HG03039 (cell line): ENCODE data around the gene PROK1.

Experiments
- ATAC-seq: cut with Tn5 transposase; IDR thresholded peaks from one replicate; pipeline ENCODE4 v1.9.1; 2021; ENCODE audit warnings: mild to moderate bottlenecking, moderate library complexity; ENCODE audit not compliant: unreplicated experiment

The PROK1 gene

DNA sequence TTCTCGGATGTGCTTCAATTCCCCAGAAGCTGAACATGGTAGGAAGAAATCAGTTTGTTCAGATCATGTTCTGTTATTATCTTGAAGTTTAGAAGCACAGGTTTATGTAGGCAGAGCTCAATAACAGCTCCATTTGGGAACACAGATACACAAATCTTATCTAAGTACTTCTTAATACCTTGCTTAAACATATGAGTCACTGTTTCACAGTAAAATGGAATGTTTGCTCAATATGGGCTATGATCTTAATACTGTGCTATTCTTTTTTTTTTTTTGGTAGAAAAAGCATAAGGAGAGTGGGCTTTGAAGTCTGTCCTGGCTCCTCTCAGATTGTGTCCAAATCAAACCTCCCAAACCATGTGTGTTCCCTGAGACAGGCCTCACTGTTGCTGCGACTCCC is 13.4 kb downstream of the PROK1 start:
- ATAC-seq: no peak

DNA sequence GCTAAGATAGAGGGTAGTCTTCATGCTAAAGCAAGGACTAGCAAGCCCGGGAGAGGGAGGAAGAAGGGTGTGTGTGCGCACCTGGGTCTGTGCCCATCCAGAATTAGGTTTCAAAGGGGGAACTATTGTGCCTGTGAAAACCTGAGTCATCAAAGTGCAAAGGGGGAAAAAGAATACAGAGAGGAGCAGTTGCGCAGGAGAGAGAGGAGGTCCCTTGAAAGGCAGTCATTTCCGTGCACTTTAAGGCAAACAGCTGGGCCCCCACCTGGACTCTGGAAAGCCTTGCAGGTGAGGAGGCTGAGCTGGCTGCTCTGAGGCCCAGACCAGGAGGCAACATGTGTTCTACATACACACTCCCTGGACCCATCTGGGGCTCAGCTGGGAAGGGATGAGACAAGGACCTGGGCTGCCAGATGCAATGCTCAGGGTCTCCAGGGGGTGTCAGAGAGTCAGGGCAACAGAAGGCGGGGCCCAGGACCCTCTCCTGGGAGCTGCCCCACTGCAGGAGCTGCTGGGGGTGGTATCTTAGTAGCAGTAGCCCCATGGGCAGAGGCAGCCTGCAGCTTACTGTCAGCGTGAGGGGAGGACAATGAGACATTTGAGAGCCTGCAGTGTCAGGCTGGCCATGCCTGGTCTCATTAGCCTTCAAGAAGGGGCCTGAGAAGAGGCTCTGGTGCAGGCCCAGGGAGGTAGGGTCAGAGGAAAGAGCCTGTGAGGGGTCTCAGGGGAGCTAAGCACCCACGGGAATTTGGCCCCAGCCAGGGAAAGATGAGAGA is 14.3 kb downstream of the PROK1 start:
- ATAC-seq: no peak

DNA sequence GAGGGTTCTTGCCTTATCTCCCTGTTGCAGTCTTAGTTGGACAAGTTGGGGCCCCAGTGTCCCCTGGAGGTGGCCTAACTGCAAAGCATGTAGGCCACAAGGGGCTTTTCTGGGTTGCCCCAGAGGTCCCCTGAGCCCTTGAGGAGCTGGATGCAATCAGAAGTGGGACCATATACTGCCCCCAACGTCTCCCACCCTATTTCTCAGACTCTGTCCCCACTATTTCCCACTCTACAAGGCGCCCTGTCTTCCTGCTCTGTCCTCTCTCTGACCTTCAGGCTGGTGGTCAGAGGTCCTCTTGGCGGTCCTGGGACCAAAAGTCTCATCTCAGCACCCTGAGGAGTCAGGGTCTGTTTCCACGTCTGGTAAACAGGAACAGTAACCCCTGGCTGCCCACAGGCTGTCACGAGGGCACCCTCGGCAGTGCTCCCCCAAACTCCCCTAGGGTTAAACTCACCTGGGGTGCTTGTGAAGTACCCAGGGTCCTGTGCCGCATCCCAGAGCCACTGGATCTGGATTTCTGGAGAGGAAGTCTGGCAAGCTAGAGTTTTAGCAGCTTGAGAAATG is 14.9 kb downstream of the PROK1 start:
- ATAC-seq: no peak

DNA sequence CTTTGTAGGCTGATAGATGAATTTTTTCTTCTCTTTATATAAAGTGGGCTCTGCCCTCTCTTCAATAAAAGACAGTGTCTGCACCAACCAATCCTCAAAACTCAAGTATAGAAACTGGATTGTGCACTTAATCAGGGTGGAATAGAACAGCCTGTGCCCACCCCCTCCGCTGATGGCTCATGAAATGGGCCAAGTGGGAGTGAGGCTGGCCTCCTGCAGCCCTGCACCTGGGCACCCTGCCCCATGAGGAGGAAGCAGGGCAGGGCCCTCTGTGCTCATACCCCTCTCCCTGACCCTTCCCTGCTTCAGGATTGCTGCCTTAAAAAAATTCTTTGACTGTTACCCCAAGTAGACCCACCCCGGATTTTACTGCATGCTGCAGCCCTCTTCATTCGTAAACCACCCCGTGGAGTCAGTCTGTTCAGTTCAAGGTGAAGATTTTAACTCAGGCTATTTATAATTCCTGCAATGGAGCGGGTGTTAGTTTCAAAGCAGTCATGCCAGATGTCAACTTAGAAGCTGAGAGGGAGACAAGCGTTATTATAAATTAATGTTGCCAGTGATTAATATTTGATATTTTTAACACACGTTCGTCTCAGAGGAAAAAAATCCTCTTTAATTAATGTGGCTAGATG is 15.8 kb downstream of the PROK1 start:
- no peak for ATAC-seq

DNA sequence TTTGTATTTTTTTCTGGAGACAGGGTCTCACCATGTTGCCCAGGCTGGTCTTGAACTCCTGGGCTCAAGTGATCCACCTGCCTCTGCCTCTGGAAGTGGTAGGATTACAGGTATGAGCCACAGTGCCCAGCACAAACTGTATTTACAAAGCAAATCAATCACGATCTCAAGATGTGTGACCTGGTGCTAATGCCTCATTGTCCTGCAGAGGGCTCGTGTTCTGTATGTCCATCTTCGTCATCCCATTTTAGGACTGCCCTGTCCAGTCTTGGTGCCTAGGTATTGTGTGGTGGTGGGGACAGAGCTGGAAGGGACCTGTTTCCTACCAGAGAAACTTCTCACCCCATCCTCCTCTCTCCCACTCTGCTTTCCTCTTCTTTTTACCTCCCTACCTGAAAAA is 20.2 kb downstream of the PROK1 start:
- no peak for ATAC-seq

DNA sequence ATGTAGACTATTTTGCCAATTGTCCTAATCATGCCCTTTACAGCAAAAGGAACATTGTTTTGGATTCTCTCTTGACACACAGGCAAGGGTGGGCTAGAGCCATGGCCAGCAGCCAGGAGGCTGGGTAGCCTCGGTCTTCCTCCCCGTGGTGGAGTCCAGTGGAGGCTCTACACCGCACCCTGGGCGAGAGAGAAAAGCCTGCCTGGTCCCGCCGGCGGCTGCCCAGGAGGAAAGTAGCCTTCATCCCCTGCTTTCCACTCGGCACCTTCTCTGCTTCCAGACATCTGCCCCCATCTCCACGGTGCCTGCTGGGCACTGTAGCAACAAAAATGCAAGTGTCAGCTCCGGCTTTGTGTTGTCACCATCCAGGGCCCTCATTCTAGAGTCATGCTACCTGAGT is 21.6 kb downstream of the PROK1 start:
- ATAC-seq: no peak

DNA sequence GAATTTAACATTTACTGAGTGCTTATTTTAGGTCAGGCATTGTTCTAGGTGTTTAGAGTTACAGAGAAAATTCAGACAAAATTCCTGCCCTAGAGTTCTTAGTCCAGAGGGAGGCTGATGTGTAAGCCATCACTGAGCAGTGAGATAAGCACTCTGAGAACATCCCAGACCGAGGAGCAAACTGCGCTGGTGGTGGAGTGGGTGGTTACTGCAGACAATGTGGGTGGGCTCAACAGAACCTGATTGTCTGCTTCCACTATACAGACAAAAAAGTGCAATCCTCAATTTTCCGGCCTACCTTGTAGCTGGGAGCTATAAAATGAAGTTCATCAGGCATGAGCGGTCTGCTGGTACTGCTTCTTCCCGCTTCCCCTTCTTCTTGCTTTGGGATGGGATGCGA is 23.5 kb downstream of the PROK1 start:
- ATAC-seq: no peak

DNA sequence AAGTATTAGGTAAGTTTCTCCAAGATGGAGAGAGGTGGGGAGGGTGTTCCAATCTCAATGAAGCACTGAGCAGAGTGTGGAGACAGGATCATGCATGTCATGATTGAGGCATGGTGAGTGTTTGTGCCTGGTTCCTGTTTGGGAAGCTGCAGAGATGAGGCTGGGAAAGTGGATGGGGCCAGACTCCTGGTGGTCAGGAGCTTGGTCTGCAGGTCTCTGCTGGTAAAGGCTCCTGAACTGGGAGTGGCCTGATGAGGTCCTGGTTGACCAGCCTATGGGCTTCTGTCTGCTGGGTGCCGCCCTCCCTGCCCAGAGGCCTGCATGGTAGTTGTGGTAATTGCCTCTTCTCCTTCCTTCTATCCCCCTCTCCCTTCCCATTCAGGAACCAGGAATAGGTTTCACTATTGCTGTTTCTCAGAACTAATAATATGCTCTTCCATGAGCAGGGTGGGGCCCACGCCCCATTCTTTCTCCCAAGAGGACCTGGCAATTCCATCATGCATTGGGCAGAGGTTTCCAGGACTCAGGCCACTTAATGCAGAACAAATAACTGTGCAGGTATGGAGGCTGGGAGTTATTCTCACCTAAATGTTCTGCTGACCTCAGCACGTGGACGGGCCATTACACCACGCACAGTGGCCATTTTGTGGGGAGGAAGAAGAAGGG is 24.5 kb downstream of the PROK1 start:
- ATAC-seq: no peak

DNA sequence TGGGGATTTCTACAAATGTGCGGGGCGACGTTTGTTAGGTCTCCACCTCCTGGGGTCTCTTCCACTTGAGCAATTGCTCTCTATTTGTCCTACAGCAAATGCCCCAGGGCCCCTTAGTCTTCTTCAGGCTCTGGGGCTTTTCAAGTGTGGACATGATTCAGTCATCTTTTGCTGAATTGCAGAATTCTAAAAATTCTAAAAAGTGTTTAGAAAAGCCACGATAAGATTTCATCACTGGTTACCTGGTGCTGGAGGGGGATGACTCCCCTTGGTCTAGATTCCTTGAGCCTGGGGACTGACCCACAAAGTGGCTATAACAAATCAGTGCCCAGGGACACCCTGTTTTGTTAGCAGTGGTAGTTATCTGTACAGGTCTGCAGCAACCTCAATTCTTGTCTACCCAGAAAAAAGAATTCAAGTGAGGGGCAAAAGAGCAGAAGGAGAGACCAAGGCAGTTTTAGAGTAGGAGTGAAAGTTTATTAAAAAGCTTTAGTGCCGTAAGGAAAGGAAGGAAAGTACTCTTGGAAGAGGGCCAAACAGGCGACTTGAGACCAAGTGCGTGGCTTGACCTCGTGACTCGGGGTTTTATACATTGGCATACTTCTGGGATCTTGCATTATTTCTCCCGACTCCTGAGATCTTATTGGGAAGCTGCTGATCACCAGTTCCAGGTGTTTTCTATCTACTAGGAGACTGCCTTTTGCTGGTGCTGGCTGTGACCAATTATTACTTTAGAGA is 25.2 kb downstream of the PROK1 start:
- ATAC-seq: no peak

DNA sequence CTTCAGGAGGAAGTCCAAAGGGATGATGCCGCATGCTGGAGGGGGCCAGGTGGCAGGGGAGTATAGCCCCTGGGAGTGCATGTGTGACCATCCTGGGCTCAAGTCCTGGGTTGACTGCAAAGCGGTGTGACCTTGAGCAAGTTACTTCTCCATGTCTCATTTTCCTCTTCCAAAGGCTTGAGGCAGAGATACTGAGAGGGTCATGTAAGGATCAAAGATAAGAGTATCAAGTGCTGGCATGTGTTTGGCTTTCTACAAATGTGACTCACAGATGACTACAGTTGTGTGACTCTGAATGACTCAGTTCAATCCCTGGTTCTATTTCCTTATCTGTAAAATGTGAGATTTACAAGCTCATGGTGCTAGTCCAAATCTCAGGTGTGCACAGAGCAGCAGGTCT is 26.1 kb downstream of the PROK1 start:
- ATAC-seq: no peak

DNA sequence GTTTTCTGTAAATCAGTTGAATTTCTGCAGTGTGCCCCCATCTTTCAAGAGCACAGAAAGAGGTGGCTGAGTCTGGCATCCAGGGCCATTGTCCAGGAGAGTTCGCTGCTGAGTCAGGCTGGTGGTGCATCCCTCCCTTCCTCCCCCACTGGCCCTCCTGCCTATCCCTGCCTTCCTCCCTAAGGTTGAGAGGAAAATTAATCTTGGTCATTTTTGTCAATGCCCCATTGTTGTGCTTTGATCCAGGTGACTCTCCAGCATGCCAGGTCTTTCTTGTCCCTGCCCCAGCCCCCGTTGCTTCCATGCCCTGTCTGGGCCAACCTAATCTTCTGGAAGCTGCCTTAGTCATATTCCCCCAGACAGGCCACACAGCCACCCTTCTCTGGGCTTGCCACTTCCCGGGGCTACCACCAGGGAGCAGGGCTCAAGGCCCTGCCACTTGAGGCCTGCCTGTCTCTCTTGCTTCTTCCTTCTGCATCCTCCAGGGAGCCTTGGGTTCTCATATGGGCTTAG is 26.6 kb downstream of the PROK1 start:
- ATAC-seq: no peak

DNA sequence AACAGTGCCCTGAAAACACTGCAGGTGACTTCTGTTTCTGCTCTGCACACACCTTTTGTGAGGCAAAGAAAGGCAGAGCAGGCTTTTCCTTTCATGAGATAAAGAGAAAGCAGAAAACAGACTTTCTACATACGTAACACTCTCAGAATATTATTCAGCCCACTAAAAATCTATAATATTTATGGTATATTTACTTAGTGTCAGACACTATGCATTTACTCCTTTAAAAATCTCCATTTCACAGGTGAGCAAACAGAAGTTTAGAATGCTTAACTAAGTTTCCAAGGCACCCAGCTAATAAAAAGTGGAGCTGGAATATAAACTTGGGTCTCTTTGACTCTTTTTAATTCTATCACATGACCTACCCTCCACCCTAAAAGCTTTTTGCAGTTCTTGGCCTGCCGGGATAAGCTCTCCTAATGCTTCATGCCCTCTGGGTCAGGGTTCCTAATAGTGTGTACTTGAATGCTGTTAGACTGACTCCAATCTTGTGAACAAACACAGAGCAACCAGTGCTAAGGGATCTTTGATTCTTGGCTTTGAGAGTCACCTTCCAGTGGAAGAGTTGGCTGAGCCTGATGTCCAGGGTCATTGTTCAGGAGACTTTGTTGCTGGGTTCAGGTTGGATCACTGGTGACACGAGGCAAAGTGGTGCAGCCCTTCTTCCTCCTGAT is 27.2 kb downstream of the PROK1 start:
- no peak for ATAC-seq

DNA sequence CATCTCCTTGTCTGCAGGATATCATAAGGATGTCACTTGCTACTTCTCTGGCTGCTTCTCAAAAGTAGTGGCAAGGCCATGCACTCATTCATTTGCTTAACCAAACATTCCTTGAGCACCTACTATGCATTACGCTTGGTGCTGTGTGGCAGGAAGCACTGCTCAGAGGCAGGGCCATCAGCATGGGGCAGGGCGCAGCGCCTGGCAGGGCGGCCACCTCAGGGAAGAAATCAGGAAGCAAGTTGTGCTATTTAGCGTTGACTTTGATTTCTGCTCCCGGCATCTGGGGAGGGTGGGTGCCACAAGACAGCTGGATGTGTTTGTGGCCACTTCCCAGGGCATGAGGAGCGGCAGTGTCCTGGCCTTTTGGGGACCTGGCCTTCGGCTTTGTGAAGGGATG is 27.9 kb downstream of the PROK1 start:
- no peak for ATAC-seq

DNA sequence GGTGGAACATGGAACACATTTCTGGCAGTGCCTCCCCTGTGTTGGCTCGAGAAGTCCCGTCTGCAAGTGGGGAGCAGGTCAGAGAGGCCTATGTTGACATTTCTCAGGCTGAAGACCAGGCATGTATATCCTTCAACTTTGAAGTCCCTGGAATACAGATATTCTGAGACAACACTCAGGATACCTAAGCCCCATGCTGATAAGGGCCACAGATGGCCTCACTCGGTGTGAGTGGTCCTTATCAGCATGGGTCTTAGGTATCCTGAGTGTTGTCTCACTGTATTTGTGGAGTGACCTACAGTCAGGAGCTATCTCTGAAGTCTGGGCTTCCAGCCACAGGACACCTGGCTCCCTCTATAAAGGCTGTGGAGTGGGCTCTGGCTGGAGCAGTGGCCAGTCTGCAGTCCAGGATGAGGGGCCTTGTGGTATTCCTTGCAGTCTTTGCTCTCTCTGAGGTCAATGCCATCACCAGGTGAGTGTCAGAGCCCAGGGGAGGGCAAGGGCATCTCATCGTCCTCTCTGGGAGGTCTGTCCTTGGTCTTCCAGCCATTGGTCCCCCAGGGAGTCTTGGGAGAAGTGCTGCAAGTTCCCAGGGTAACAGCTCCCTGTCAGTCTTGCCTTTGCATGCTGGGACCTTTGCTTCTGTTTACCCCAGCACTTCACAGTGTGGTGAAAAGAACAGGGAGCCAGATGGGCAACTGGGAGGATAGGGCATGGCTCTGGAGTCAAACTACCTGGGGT is 29.6 kb downstream of the PROK1 start:
- ATAC-seq: no peak

DNA sequence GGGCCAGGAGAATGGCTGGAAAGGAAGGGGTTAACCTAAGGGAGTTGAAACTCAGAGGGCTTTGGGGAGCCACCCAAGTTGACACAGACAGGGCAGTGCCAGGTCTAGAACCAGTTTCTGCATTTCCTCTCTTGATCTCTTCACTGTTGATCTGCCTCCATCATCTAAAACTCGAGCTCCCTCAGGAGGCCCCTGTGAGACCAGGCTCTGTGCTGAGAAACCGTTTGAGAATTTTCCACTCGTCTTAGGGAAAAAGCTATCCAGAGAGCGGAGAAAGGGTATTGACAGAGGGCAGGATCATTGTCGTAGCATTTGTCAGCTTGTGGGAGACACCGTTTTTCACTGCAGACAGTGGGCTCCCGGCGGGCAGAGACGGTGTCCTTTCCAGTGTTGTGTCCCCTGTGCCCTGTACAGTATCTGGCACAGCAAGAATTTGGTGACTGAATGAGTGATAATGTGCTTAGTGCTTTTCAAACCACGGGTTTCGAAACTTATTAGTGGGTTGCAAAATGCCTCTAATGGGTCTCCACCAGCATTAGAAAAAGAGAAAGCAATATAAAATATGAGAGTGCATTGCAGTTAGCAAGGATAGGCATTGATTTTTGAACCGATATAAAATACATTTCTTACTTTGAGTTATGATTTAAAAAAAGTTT is 31.1 kb downstream of the PROK1 start:
- ATAC-seq: no peak

DNA sequence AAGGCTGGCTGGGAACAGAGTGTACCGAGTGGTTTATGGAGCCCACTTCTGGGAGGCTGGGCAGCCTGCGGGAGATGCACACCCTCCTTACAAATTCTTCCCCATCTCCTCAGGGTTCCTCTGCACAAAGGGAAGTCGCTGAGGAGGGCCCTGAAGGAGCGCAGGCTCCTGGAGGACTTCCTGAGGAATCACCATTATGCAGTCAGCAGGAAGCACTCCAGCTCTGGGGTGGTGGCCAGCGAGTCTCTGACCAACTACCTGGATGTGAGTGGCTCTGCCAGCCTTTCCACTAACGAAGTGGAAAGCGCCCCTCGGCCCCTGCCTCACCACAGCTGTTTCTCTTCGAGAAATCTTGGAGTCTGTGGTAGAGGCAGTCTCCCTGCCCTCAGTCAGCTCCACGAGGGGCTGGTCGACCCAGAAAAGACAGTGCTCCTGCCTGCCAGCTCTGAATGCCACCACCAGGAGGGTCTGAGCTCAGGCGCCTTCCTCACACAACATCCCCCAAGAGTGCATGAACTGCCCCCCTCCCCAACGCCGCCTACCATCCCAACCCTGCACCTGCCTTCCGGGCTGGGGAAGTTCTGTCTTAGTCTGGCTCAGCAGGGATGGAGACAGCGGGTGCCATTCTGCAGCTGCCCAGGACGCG is 31.8 kb downstream of the PROK1 start:
- no peak for ATAC-seq

DNA sequence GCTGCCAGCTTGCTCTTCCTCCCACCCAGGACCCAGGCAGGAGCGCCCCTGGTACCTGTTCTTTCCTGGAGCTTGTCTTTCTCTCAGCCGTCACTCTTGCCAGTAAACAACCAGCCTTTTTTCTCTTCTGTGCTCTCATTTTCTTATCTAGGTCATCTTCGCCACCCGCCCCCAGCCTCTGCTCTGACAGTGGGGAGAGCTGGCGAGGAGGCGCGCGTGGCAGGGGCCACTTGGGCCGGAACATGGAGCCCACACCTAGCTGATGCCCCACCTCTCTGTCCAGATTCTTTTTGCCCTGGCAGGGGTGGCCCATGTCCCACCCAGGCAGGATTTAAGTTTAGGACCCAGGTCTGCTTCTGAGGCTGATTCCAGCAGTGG is 32.3 kb downstream of the PROK1 start:
- ATAC-seq: no peak

DNA sequence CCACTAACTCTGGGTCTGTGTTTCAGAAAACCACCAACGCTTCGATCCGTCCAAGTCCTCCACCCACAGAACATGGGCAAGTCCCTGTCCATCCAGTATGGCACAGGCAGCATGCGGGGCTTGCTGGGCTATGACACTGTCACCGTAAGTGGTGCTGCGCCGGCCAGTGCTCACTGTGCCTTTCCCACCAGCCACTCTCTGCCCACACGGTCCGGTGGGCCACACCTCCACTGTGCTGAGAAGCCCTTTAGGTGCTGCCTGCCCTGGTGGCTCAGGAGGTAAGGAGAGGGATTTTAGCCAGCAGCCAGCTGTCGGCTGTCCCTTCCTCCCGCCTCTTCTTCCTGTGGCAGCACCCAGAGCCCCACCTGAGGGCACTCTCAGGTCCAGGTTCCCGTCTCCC is 33.9 kb downstream of the PROK1 start:
- ATAC-seq: no peak

DNA sequence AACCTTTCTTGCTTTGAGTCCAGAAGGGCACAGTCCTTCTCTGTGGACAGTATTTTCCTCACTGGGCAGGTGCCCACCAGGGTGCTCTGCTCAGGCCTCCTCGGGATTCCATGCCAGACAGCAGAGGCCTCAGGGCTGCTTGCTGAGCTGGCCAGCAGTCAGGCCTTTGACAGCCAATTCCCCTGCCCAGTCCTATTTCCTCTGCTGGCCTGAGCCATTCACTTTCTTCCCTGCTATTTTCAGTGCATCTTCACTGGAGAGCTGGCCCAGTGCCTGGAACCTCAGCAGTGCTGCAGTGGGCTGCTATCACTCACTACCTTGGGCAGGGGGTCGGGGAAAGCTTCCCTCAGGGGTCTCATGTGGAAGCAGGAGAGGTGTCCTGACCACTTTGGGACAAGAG is 34.8 kb downstream of the PROK1 start:
- ATAC-seq: no peak
